ENCODE measurements around the gene RXRA.

The RXRA gene

GRCh38 chr9:134369416-134370212, 43.4 kb downstream of the RXRA start:
- no peak for DNase-seq

- DNase-seq, result no peak
Observed at GRCh38 chr9:134370213-134370492, 43.9 kb downstream of the RXRA start.

- no peak for DNase-seq
Observed at GRCh38 chr9:134370638-134371037, 44.4 kb downstream of the RXRA start.

- no peak for DNase-seq
Observed at GRCh38 chr9:134371731-134372130, 45.5 kb downstream of the RXRA start.

GRCh38 chr9:134372581-134373267, 46.5 kb downstream of the RXRA start:
- DNase-seq, result no peak

GRCh38 chr9:134373269-134373668, 47.0 kb downstream of the RXRA start:
- no peak for DNase-seq

- DNase-seq, result no peak
Observed at GRCh38 chr9:134373953-134374300, 47.7 kb downstream of the RXRA start.

- DNase-seq, result no peak
Observed at GRCh38 chr9:134374301-134375010, 48.2 kb downstream of the RXRA start.

GRCh38 chr9:134375011-134375390, 48.7 kb downstream of the RXRA start:
- DNase-seq, result no peak

GRCh38 chr9:134375430-134376385, 49.5 kb downstream of the RXRA start:
- DNase-seq, result no peak

- DNase-seq, result no peak
Observed at GRCh38 chr9:134376386-134377142, 50.3 kb downstream of the RXRA start.

GRCh38 chr9:134377143-134377484, 50.9 kb downstream of the RXRA start:
- no peak for DNase-seq

- DNase-seq, result no peak
Observed at GRCh38 chr9:134377976-134378375, 51.7 kb downstream of the RXRA start.

- no peak for DNase-seq
Observed at GRCh38 chr9:134378901-134379338, 52.7 kb downstream of the RXRA start.

GRCh38 chr9:134379831-134380365, 53.6 kb downstream of the RXRA start:
- DNase-seq, result no peak

- no peak for DNase-seq
Observed at GRCh38 chr9:134380542-134381271, 54.5 kb downstream of the RXRA start.

- DNase-seq, result no peak
Observed at GRCh38 chr9:134381272-134381661, 55.0 kb downstream of the RXRA start.

GRCh38 chr9:134381671-134382516, 55.6 kb downstream of the RXRA start:
- DNase-seq, result no peak

GRCh38 chr9:134382733-134383132, 56.5 kb downstream of the RXRA start:
- DNase-seq, result no peak

- no peak for DNase-seq
Observed at GRCh38 chr9:134383148-134383547, 56.9 kb downstream of the RXRA start.
